Effector memory CD4-positive, alpha-beta T cell (primary cell): ENCODE results near the gene CLDND2.
"Not testable (repeated sequence)": the region's sequence is repeated elsewhere in the genome, so short reads cannot be mapped to it uniquely, and the experiment has no call there.

Experiments
- DNase-seq, 3 donors: peaks; one replicate each; pipeline ENCODE4 v3.0.0-alpha.2; 2020
- H3K27ac ChIP-seq: 2 replicates; pipeline ENCODE4 v1.7.0; 2013; ENCODE audit warnings: mild to moderate bottlenecking, low read length, moderate library complexity; ENCODE audit not compliant: insufficient read depth, poor library complexity, severe bottlenecking
- H3K27me3 ChIP-seq: replicated peaks from 2 replicates; pipeline ENCODE4 v1.7.0; 2013; ENCODE audit warnings: mild to moderate bottlenecking, low read length; ENCODE audit not compliant: insufficient read depth, control insufficient read depth, poor library complexity, severe bottlenecking
- H3K36me3 ChIP-seq: 2 replicates; pipeline ENCODE4 v1.7.0; 2013; ENCODE audit warnings: mild to moderate bottlenecking, low read length, moderate library complexity; ENCODE audit not compliant: control insufficient read depth, insufficient read depth
- H3K4me1 ChIP-seq: 2 replicates; pipeline ENCODE4 v1.7.0; 2013; ENCODE audit warnings: low read length, mild to moderate bottlenecking; ENCODE audit not compliant: control insufficient read depth, insufficient read depth, poor library complexity, severe bottlenecking
- H3K4me3 ChIP-seq: 2 replicates; pipeline ENCODE4 v1.7.0; 2013; ENCODE audit warnings: low read length, low read depth, mild to moderate bottlenecking; ENCODE audit not compliant: insufficient read depth, poor library complexity, severe bottlenecking
- H3K9me3 ChIP-seq: 2 replicates; pipeline ENCODE4 v1.7.0; 2013; ENCODE audit warnings: mild to moderate bottlenecking, low read length, moderate library complexity; ENCODE audit not compliant: control insufficient read depth

The CLDND2 gene

GRCh38 chr19:51399231-51399630 is 30.4 kb upstream of the CLDND2 start:
- DNase-seq, result no peak
- Histone ChIP-seq H3K27ac (no peak overlapping the region), H3K9me3 (no peaks in the 10 kb centered on the region), H3K36me3 (no peaks in the 10 kb centered on the region), H3K27me3 (no peaks in the 10 kb centered on the region), H3K4me1 (peaks cover 7% of the 10 kb centered on the region), H3K4me3 (no peak overlapping the region)

- no peaks in the 10 kb centered on the region for H3K27me3 ChIP-seq
- H3K4me3 ChIP-seq, result no peak overlapping the region
- peaks cover 12% of the 10 kb centered on the region for H3K4me1 ChIP-seq
- H3K36me3 ChIP-seq, result no peaks in the 10 kb centered on the region
- H3K27ac ChIP-seq, result no peak overlapping the region
- no peaks in the 10 kb centered on the region for H3K9me3 ChIP-seq
- DNase-seq, result no peak
These were observed 29.4 kb upstream of the CLDND2 start for GRCh38 chr19:51398096-51398704.

GRCh38 chr19:51397453-51397852 is 28.6 kb upstream of the CLDND2 start:
- not testable (repeated sequence) for H3K4me3 ChIP-seq, DNase-seq, H3K36me3 ChIP-seq, H3K27ac ChIP-seq, H3K9me3 ChIP-seq, H3K27me3 ChIP-seq
- peaks cover 12% of the 10 kb centered on the region for H3K4me1 ChIP-seq

GRCh38 chr19:51396175-51396574 is 27.4 kb upstream of the CLDND2 start:
- DNase-seq, result no peak
- H3K4me3 ChIP-seq, result no peak overlapping the region
- H3K36me3 ChIP-seq, result no peaks in the 10 kb centered on the region
- H3K9me3 ChIP-seq, result no peaks in the 10 kb centered on the region
- no peak overlapping the region for H3K27ac ChIP-seq
- H3K4me1 ChIP-seq, result peaks cover 12% of the 10 kb centered on the region
- no peaks in the 10 kb centered on the region for H3K27me3 ChIP-seq

- peak; percentile 74 to 84 (median 79) for DNase-seq
- Histone ChIP-seq H3K4me3 (peak overlapping the region; percentile 36), H3K9me3 (no peaks in the 10 kb centered on the region), H3K27ac (peak overlapping the region; percentile 19), H3K4me1 (peaks cover 12% of the 10 kb centered on the region), H3K36me3 (no peaks in the 10 kb centered on the region), H3K27me3 (no peaks in the 10 kb centered on the region)
These were observed 25.4 kb upstream of the CLDND2 start for GRCh38 chr19:51394050-51394836.

GRCh38 chr19:51392701-51393100 is 23.9 kb upstream of the CLDND2 start:
- no peaks in the 10 kb centered on the region for H3K36me3 ChIP-seq
- no peak overlapping the region for H3K27ac ChIP-seq
- H3K9me3 ChIP-seq, result no peaks in the 10 kb centered on the region
- no peak overlapping the region for H3K4me3 ChIP-seq
- H3K4me1 ChIP-seq, result peaks cover 12% of the 10 kb centered on the region
- no peak for DNase-seq
- H3K27me3 ChIP-seq, result no peaks in the 10 kb centered on the region

- DNase-seq, result no peak
- no peaks in the 10 kb centered on the region for H3K36me3 ChIP-seq
- H3K27ac ChIP-seq, result no peak overlapping the region
- no peaks in the 10 kb centered on the region for H3K9me3 ChIP-seq
- H3K4me1 ChIP-seq, result peaks cover 12% of the 10 kb centered on the region
- H3K27me3 ChIP-seq, result no peaks in the 10 kb centered on the region
- no peak overlapping the region for H3K4me3 ChIP-seq
These were observed 22.3 kb upstream of the CLDND2 start for GRCh38 chr19:51391073-51391611.

- no peaks in the 10 kb centered on the region for H3K36me3 ChIP-seq
- no peaks in the 10 kb centered on the region for H3K9me3 ChIP-seq
- H3K4me3 ChIP-seq, result no peak overlapping the region
- H3K27me3 ChIP-seq, result no peaks in the 10 kb centered on the region
- DNase-seq, result no peak
- H3K4me1 ChIP-seq, result peaks cover 5% of the 10 kb centered on the region
- no peak overlapping the region for H3K27ac ChIP-seq
These were observed 20.3 kb upstream of the CLDND2 start for GRCh38 chr19:51389143-51389542.

- H3K9me3 ChIP-seq, result no peaks in the 10 kb centered on the region
- H3K36me3 ChIP-seq, result no peaks in the 10 kb centered on the region
- H3K27me3 ChIP-seq, result no peaks in the 10 kb centered on the region
- no peak for DNase-seq
- H3K4me3 ChIP-seq, result no peak within 1 kb of the TSS
- H3K4me1 ChIP-seq, result no peaks in the 10 kb centered on the region
- H3K27ac ChIP-seq, result no peak within 1 kb of the TSS
These were observed 19.2 kb upstream of the CLDND2 start, which contains the start of gene LIM2 for GRCh38 chr19:51387924-51388389. Gene LIM2, minus strand, starts transcription at chr19:51387974. Its CDS starts 531 bp downstream, at chr19:51387443.
